ENCODE data around the gene RP9.

Gene RP9

GRCh38 chr7:33109005-33109757, at the start of gene RP9:
Gene RP9 (minus strand): TSS chr7:33109404. CDS start chr7:33109372, 32 bp downstream.
- H3K27me3 ChIP-seq (ENCODE audit: insufficient read depth, low read depth, severe bottlenecking) = no peaks in the 10 kb centered on the region
- peak within 1 kb of the TSS; percentile 77 for H3K4me3 ChIP-seq (ENCODE audit: low read depth, low read length)
- peak; percentile 54 for TF ChIP-seq CTCF (IDR thresholded peaks at IDR 0.05; ENCODE audit: low read depth, low read length)
- H3K36me3 ChIP-seq = peaks cover 7% of the 10 kb centered on the region
- peak within 1 kb of the TSS; percentile 82 for H3K27ac ChIP-seq
- no peaks in the 10 kb centered on the region for H3K9me3 ChIP-seq (ENCODE audit: severe bottlenecking)
- peak; percentile 89 for DNase-seq

- no peak for DNase-seq
- Histone ChIP-seq H3K4me3 (ENCODE audit: low read depth, low read length) (no peak overlapping the region), H3K36me3 (no peaks in the 10 kb centered on the region), H3K27ac (no peak overlapping the region), H3K27me3 (ENCODE audit: insufficient read depth, low read depth, severe bottlenecking) (no peaks in the 10 kb centered on the region), H3K9me3 (ENCODE audit: severe bottlenecking) (no peaks in the 10 kb centered on the region)
- TF ChIP-seq CTCF (IDR thresholded peaks at IDR 0.05; ENCODE audit: low read depth, low read length) = no peak
These were observed 48.6 kb upstream of the RP9 start for GRCh38 chr7:33157781-33158180.

- Histone ChIP-seq H3K27me3 (ENCODE audit: insufficient read depth, low read depth, severe bottlenecking) (no peaks in the 10 kb centered on the region), H3K4me3 (ENCODE audit: low read depth, low read length) (no peak overlapping the region), H3K9me3 (ENCODE audit: severe bottlenecking) (no peaks in the 10 kb centered on the region), H3K36me3 (no peaks in the 10 kb centered on the region), H3K27ac (no peak overlapping the region)
- DNase-seq = no peak
- TF ChIP-seq CTCF (IDR thresholded peaks at IDR 0.05; ENCODE audit: low read depth, low read length) = no peak
These were observed 48.1 kb upstream of the RP9 start for GRCh38 chr7:33157311-33157710.

- TF ChIP-seq CTCF (IDR thresholded peaks at IDR 0.05; ENCODE audit: low read depth, low read length) = no peak
These were observed 47.2 kb upstream of the RP9 start for GRCh38 chr7:33156441-33156840.

GRCh38 chr7:33155811-33156210, 46.6 kb upstream of the RP9 start:
- H3K27ac ChIP-seq = no peak overlapping the region
- no peak for TF ChIP-seq CTCF (IDR thresholded peaks at IDR 0.05; ENCODE audit: low read depth, low read length)
- H3K36me3 ChIP-seq = no peaks in the 10 kb centered on the region
- no peak for DNase-seq
- H3K9me3 ChIP-seq (ENCODE audit: severe bottlenecking) = no peaks in the 10 kb centered on the region
- no peak overlapping the region for H3K4me3 ChIP-seq (ENCODE audit: low read depth, low read length)
- H3K27me3 ChIP-seq (ENCODE audit: insufficient read depth, low read depth, severe bottlenecking) = no peaks in the 10 kb centered on the region

More at GRCh38 chr7:33156441-33156840, 47.2 kb upstream of the RP9 start:
- Histone ChIP-seq H3K27ac (no peak overlapping the region), H3K4me3 (ENCODE audit: low read depth, low read length) (no peak overlapping the region), H3K27me3 (ENCODE audit: insufficient read depth, low read depth, severe bottlenecking) (no peaks in the 10 kb centered on the region), H3K9me3 (ENCODE audit: severe bottlenecking) (no peaks in the 10 kb centered on the region), H3K36me3 (no peaks in the 10 kb centered on the region)
- DNase-seq = no peak

GRCh38 chr7:33152087-33152486, 42.9 kb upstream of the RP9 start:
- Histone ChIP-seq H3K27me3 (ENCODE audit: insufficient read depth, low read depth, severe bottlenecking) (no peaks in the 10 kb centered on the region), H3K4me3 (ENCODE audit: low read depth, low read length) (no peak overlapping the region), H3K27ac (no peak overlapping the region), H3K9me3 (ENCODE audit: severe bottlenecking) (no peaks in the 10 kb centered on the region), H3K36me3 (no peaks in the 10 kb centered on the region)
- no peak for TF ChIP-seq CTCF (IDR thresholded peaks at IDR 0.05; ENCODE audit: low read depth, low read length)
- no peak for DNase-seq
